ENCODE measurements around the gene OMG. TPM values are rescaled to one million over a fixed set of nuclear protein-coding genes. Genes with fewer than 3 reads are reported as not detected.
"Not testable (repeated sequence)": the region's sequence is repeated elsewhere in the genome, so short reads cannot be mapped to it uniquely, and the experiment has no call there.

Gene OMG
- total RNA-seq, 8 experiments from 2014 or later: 1.2 to 54.9 (median 3.6) TPM

- H3K4me1 ChIP-seq (replicated peaks in 1 of 2): peaks cover 0 to 4% of the 10 kb centered on the region in 2 donors
- WGBS, 10 experiments: 75 to 100% (median 92%) methylated on average over 1 of the region's 1 CpG; no CpG with 5 or more reads in 6 of the 10 experiments
- no peak for ATAC-seq (replicated peaks in 6 of 8)
- no peak overlapping the region for H3K4me3 ChIP-seq
- no peak overlapping the region for H3K27ac ChIP-seq
- in situ Hi-C loops (cut with MboI; ENCODE audit: low pct_unique_long_range_greater_than_20kb in 2 of 9, low sequenced_read_pairs in 9 of 9, unreplicated experiment in 9 of 9): no loop called here
Observed at GRCh38 chr17:31272236-31272635, 24.8 kb downstream of the OMG start.

DNA sequence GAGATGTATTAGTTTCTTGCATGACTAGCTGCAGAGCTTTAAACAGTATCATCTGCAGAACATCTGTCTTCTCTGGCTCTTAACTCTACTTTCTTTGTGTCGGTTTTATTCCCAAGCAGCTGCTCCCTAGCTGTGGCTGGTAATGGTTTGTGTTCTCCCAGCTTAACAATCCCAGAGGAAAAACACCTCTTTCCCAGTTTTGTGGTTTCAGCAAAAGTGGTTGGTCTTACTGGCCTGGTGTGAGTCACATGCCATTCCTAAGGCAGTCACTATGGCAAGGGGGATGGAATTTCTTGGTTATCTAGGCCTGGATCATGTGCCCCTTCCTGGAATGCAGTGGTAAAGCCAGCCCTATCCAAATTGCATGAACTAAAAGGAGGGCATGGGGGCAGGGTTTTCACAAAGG, 27.5 kb downstream of the OMG start:
- ATAC-seq (replicated peaks in 6 of 8): peak; percentile 67 to 99 (median 88)
- Histone ChIP-seq H3K4me1 (replicated peaks in 1 of 2) (peaks cover 0 to 4% of the 10 kb centered on the region in 2 donors), H3K27ac (no peak overlapping the region), H3K4me3 (no peak overlapping the region)
- WGBS, 10 experiments: 0 to 56% (median 33%) methylated on average over 1 of the region's 1 CpG; no CpG with 5 or more reads in 5 of the 10 experiments
- in situ Hi-C loops (cut with MboI; ENCODE audit: low pct_unique_long_range_greater_than_20kb in 2 of 9, low sequenced_read_pairs in 9 of 9, unreplicated experiment in 9 of 9): no loop called here

GRCh38 chr17:31269036-31269577, 27.9 kb downstream of the OMG start:
- WGBS, 10 experiments: 83 to 100% (median 92%) methylated on average over 1 to 2 of the region's 2 CpGs; no CpG with 5 or more reads in 3 of the 10 experiments
- peaks cover 0 to 4% of the 10 kb centered on the region in 2 donors for H3K4me1 ChIP-seq (replicated peaks in 1 of 2)
- H3K4me3 ChIP-seq: no peak overlapping the region
- in situ Hi-C loops (cut with MboI; ENCODE audit: low pct_unique_long_range_greater_than_20kb in 2 of 9, low sequenced_read_pairs in 9 of 9, unreplicated experiment in 9 of 9): no loop called here
- H3K27ac ChIP-seq: no peak overlapping the region
- peak in 4 of 8 experiments; percentile 10 to 48 (median 46) for ATAC-seq (replicated peaks in 6 of 8)

GRCh38 chr17:31266042-31266441, 31.0 kb downstream of the OMG start:
- in situ Hi-C loops (cut with MboI; ENCODE audit: low pct_unique_long_range_greater_than_20kb in 2 of 9, low sequenced_read_pairs in 9 of 9, unreplicated experiment in 9 of 9): no loop called here
- WGBS, 10 experiments: 83 to 100% (median 96%) methylated on average over 1 to 2 of the region's 2 CpGs; no CpG with 5 or more reads in 4 of the 10 experiments
- Histone ChIP-seq H3K4me1 (replicated peaks in 1 of 2) (peaks cover 0 to 4% of the 10 kb centered on the region in 2 donors), H3K27ac (no peak overlapping the region), H3K4me3 (no peak overlapping the region)
- ATAC-seq (replicated peaks in 6 of 8): no peak

DNA sequence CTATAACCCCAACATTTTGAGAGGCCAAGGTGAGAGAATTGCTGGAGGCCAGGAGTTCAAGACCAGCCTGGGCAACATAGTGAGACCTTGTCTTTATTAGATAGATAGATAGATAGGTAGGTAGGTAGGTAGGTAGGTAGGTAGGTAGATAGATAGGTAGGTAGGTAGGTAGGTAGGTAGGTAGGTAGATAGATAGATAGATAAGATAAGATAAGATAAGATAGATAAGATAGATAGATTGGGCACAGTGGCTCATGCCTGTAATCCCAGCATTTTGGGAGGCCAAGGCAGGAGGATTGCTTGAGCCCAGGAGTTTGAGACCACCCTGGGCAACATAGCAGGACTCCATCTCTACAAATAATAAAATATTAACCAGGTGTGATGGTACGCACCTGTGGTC, 34.1 kb downstream of the OMG start:
- in situ Hi-C loops (cut with MboI; ENCODE audit: low pct_unique_long_range_greater_than_20kb in 2 of 9, low sequenced_read_pairs in 9 of 9, unreplicated experiment in 9 of 9); H3K4me3 ChIP-seq; H3K27ac ChIP-seq; ATAC-seq (replicated peaks in 6 of 8); H3K4me1 ChIP-seq (replicated peaks in 1 of 2): not testable (repeated sequence)
- WGBS, 10 experiments: 90 to 100% (median 100%) methylated on average over 1 of the region's 1 CpG; no CpG with 5 or more reads in 4 of the 10 experiments

GRCh38 chr17:31261601-31262000, 35.4 kb downstream of the OMG start:
- no peaks in the 10 kb centered on the region for H3K4me1 ChIP-seq (replicated peaks in 1 of 2)
- 17 to 100% (median 78%) methylated on average over 1 of the region's 1 CpG; no CpG with 5 or more reads in 3 of the 10 experiments for whole genome bisulfite sequencing, 10 experiments
- in situ Hi-C loops (cut with MboI; ENCODE audit: low pct_unique_long_range_greater_than_20kb in 2 of 9, low sequenced_read_pairs in 9 of 9, unreplicated experiment in 9 of 9): no loop called here
- no peak for ATAC-seq (replicated peaks in 6 of 8)
- no peak overlapping the region for H3K4me3 ChIP-seq
- H3K27ac ChIP-seq: no peak overlapping the region

GRCh38 chr17:31260151-31260550, 36.9 kb downstream of the OMG start:
- in situ Hi-C loops (cut with MboI; ENCODE audit: low pct_unique_long_range_greater_than_20kb in 2 of 9, low sequenced_read_pairs in 9 of 9, unreplicated experiment in 9 of 9): no loop called here
- 66 to 100% (median 93%) methylated on average over 2 to 3 of the region's 3 CpGs; no CpG with 5 or more reads in 1 of the 10 experiments for WGBS, 10 experiments
- ATAC-seq (replicated peaks in 6 of 8): no peak
- H3K4me3 ChIP-seq: no peak overlapping the region
- H3K4me1 ChIP-seq (replicated peaks in 1 of 2): no peaks in the 10 kb centered on the region
- no peak overlapping the region for H3K27ac ChIP-seq

DNA sequence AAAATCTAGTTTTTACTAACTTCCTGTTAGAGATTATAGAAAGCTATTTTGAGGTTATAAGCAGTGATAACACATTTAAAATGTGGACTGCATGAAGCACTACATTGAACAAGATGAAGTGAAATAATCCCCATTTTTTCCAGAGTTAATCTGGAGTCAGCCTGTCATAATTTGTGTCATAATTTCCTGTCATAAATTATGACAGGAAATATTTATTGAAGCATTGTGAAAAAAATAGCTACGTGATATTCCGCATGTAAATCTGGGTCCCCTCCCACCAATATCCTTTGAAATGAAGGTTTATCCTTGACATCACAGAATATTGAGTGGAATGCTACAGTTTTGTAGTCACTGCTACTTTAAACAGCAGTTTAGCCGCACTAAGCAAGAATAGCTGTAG, 40.1 kb downstream of the OMG start:
- in situ Hi-C loops (cut with MboI; ENCODE audit: low pct_unique_long_range_greater_than_20kb in 2 of 9, low sequenced_read_pairs in 9 of 9, unreplicated experiment in 9 of 9): no loop called here
- H3K4me1 ChIP-seq (replicated peaks in 1 of 2): no peaks in the 10 kb centered on the region
- no peak overlapping the region for H3K4me3 ChIP-seq
- WGBS, 10 experiments: 41 to 100% (median 71%) methylated on average over 1 to 3 of the region's 3 CpGs; no CpG with 5 or more reads in 4 of the 10 experiments
- no peak overlapping the region for H3K27ac ChIP-seq
- ATAC-seq (replicated peaks in 6 of 8): peak in 1 of 8 experiments; percentile 17

- Histone ChIP-seq H3K4me1 (replicated peaks in 1 of 2) (no peaks in the 10 kb centered on the region), H3K4me3 (no peak overlapping the region), H3K27ac (no peak overlapping the region)
- in situ Hi-C loops (cut with MboI; ENCODE audit: low pct_unique_long_range_greater_than_20kb in 2 of 9, low sequenced_read_pairs in 9 of 9, unreplicated experiment in 9 of 9): no loop called here
- no peak for ATAC-seq (replicated peaks in 6 of 8)
- 78 to 100% (median 96%) methylated on average over 1 to 2 of the region's 2 CpGs for WGBS, 10 experiments
Observed at GRCh38 chr17:31254654-31255053, 42.4 kb downstream of the OMG start.

DNA sequence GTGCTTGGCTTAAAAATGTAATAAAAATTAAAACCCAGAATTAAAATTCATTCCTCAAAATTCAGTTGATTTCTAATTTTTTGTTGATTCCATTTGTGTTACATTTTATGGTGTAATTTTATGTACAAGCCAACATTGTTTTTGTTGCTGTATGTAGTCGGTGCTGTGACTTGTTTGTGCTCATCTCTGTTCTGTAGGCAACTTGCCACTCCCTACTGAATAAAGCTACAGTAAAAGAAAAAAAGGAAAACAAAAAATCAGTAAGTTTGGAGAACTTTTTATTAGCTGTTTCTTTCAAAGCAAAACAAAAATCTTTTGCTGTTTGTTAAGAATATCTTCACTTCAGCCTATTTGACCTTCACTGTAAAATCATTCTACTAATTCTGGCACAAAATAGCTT, 44.3 kb downstream of the OMG start:
- no peaks in the 10 kb centered on the region for H3K4me1 ChIP-seq (replicated peaks in 1 of 2)
- in situ Hi-C loops (cut with MboI; ENCODE audit: low pct_unique_long_range_greater_than_20kb in 2 of 9, low sequenced_read_pairs in 9 of 9, unreplicated experiment in 9 of 9): no loop called here
- WGBS, 10 experiments: 0 to 100% (median 78%) methylated on average over 1 of the region's 1 CpG; no CpG with 5 or more reads in 5 of the 10 experiments
- no peak overlapping the region for H3K4me3 ChIP-seq
- ATAC-seq (replicated peaks in 6 of 8): no peak
- H3K27ac ChIP-seq: no peak overlapping the region

- ATAC-seq (replicated peaks in 6 of 8): no peak
- in situ Hi-C loops (cut with MboI; ENCODE audit: low pct_unique_long_range_greater_than_20kb in 2 of 9, low sequenced_read_pairs in 9 of 9, unreplicated experiment in 9 of 9): no loop called here
- no peak overlapping the region for H3K27ac ChIP-seq
- no peaks in the 10 kb centered on the region for H3K4me1 ChIP-seq (replicated peaks in 1 of 2)
- H3K4me3 ChIP-seq: no peak overlapping the region
Observed at GRCh38 chr17:31251970-31252328, 45.1 kb downstream of the OMG start.

GRCh38 chr17:31251105-31251969, 45.7 kb downstream of the OMG start:
- no peak for ATAC-seq (replicated peaks in 6 of 8)
- 60 to 100% (median 100%) methylated on average over 1 of the region's 1 CpG; no CpG with 5 or more reads in 1 of the 10 experiments for WGBS, 10 experiments
- Histone ChIP-seq H3K4me1 (replicated peaks in 1 of 2) (no peaks in the 10 kb centered on the region), H3K4me3 (no peak overlapping the region), H3K27ac (no peak overlapping the region)
- in situ Hi-C loops (cut with MboI; ENCODE audit: low pct_unique_long_range_greater_than_20kb in 2 of 9, low sequenced_read_pairs in 9 of 9, unreplicated experiment in 9 of 9): no loop called here

DNA sequence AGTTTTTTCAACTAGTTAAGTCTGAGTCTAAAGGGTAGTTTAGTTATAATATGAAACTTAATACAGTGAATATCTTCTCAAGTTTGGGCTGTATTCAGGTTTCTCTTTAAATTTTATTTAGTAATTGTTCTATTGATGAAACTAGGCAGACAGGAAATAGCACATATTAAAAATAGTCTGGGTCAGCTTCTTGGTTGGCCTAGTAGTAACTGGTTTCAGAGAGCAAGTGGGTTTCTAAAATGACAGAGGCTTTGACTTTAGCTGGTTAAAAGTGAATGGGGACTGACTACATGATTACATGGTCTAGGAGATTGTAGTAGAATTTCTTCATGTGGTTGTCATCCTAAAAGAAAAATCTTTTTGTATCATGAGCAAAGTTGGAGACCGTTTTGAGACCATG, 46.8 kb downstream of the OMG start:
- ATAC-seq (replicated peaks in 6 of 8): no peak

More for the DNA sequence above, 46.8 kb downstream of the OMG start:
- H3K4me1 ChIP-seq (replicated peaks in 1 of 2): no peaks in the 10 kb centered on the region
- no peak overlapping the region for H3K4me3 ChIP-seq
- no peak overlapping the region for H3K27ac ChIP-seq
- 17 to 100% (median 54%) methylated on average over 1 of the region's 1 CpG; no CpG with 5 or more reads in 2 of the 10 experiments for WGBS, 10 experiments
- in situ Hi-C loops (cut with MboI; ENCODE audit: low pct_unique_long_range_greater_than_20kb in 2 of 9, low sequenced_read_pairs in 9 of 9, unreplicated experiment in 9 of 9): no loop called here

Data from motor neuron (in vitro differentiated cells).